Stimulated activated memory B cell treated with anti-CD40 and anti-IgM and Interleukin-4, amounts not matched to agents 10 μg/mL and 1 μg/mL and 100 μg/mL, for 72 hours (primary cell): ENCODE measurements around the gene RTEL1.

Source experiments
- ATAC-seq: fragments of 150-1000 bp; cut with Tn5 transposase; 2 replicates; pipeline ENCODE4 v1.10.0; 2021
- H3K27ac Mint-ChIP-seq: one replicate; pipeline ENCODE4 v1.8.0; 2022; ENCODE audit warnings: mild to moderate bottlenecking, mixed read lengths
- H3K27me3 Mint-ChIP-seq: one replicate; pipeline ENCODE4 v1.8.0; 2022; ENCODE audit warnings: mixed read lengths
- H3K36me3 Mint-ChIP-seq: one replicate; pipeline ENCODE4 v1.8.0; 2022; ENCODE audit warnings: mixed read lengths
- H3K4me1 Mint-ChIP-seq: one replicate; pipeline ENCODE4 v1.8.0; 2022; ENCODE audit warnings: mixed read lengths
- H3K4me3 Mint-ChIP-seq: one replicate; pipeline ENCODE4 v1.8.0; 2022; ENCODE audit warnings: mild to moderate bottlenecking, moderate library complexity, mixed read lengths
- H3K9me3 Mint-ChIP-seq: one replicate; pipeline ENCODE4 v1.8.0; 2022; ENCODE audit warnings: mixed read lengths

RTEL1 gene

GRCh38 chr20:63702036-63702665, 44.0 kb downstream of the RTEL1 start:
- Mint-ChIP-seq H3K4me1 (peaks cover 59% of the 10 kb centered on the region), H3K4me3 (no peak overlapping the region), H3K36me3 (peaks cover 8% of the 10 kb centered on the region), H3K9me3 (no peaks in the 10 kb centered on the region), H3K27me3 (no peaks in the 10 kb centered on the region), H3K27ac (no peak overlapping the region)
- no peak for ATAC-seq

GRCh38 chr20:63702751-63703470, 44.8 kb downstream of the RTEL1 start:
- H3K27ac Mint-ChIP-seq, result no peak overlapping the region
- no peak overlapping the region for H3K4me3 Mint-ChIP-seq
- H3K36me3 Mint-ChIP-seq, result peaks cover 8% of the 10 kb centered on the region
- no peaks in the 10 kb centered on the region for H3K9me3 Mint-ChIP-seq
- H3K27me3 Mint-ChIP-seq, result no peaks in the 10 kb centered on the region
- no peak for ATAC-seq
- peaks cover 51% of the 10 kb centered on the region for H3K4me1 Mint-ChIP-seq

- no peak for ATAC-seq
- peaks cover 51% of the 10 kb centered on the region for H3K4me1 Mint-ChIP-seq
- H3K36me3 Mint-ChIP-seq, result peaks cover 9% of the 10 kb centered on the region
- no peaks in the 10 kb centered on the region for H3K27me3 Mint-ChIP-seq
- H3K9me3 Mint-ChIP-seq, result no peaks in the 10 kb centered on the region
- no peak overlapping the region for H3K27ac Mint-ChIP-seq
- H3K4me3 Mint-ChIP-seq, result no peak overlapping the region
These were observed 45.4 kb downstream of the RTEL1 start for GRCh38 chr20:63703471-63703975.

- Mint-ChIP-seq H3K27ac (no peak overlapping the region), H3K4me3 (no peak overlapping the region), H3K4me1 (peaks cover 52% of the 10 kb centered on the region), H3K27me3 (no peaks in the 10 kb centered on the region), H3K36me3 (peaks cover 16% of the 10 kb centered on the region), H3K9me3 (no peaks in the 10 kb centered on the region)
- no peak for ATAC-seq
These were observed 46.0 kb downstream of the RTEL1 start for GRCh38 chr20:63703976-63704748.

- H3K27me3 Mint-ChIP-seq, result no peaks in the 10 kb centered on the region
- peaks cover 19% of the 10 kb centered on the region for H3K36me3 Mint-ChIP-seq
- peaks cover 51% of the 10 kb centered on the region for H3K4me1 Mint-ChIP-seq
- no peak overlapping the region for H3K27ac Mint-ChIP-seq
- H3K4me3 Mint-ChIP-seq, result no peak overlapping the region
- no peak for ATAC-seq
- H3K9me3 Mint-ChIP-seq, result no peaks in the 10 kb centered on the region
These were observed 46.6 kb downstream of the RTEL1 start for GRCh38 chr20:63704749-63705117.

GRCh38 chr20:63705232-63706026, 47.3 kb downstream of the RTEL1 start:
- ATAC-seq, result no peak
- peaks cover 48% of the 10 kb centered on the region for H3K4me1 Mint-ChIP-seq
- H3K27ac Mint-ChIP-seq, result peak overlapping the region; percentile 83
- no peak overlapping the region for H3K4me3 Mint-ChIP-seq
- peaks cover 22% of the 10 kb centered on the region for H3K36me3 Mint-ChIP-seq
- no peaks in the 10 kb centered on the region for H3K27me3 Mint-ChIP-seq
- no peaks in the 10 kb centered on the region for H3K9me3 Mint-ChIP-seq

GRCh38 chr20:63706027-63706695, 48.0 kb downstream of the RTEL1 start:
- H3K27me3 Mint-ChIP-seq, result no peaks in the 10 kb centered on the region
- H3K36me3 Mint-ChIP-seq, result peaks cover 29% of the 10 kb centered on the region

GRCh38 chr20:63706852-63707557, 48.9 kb downstream of the RTEL1 start:
- peak; percentile 65 for ATAC-seq
- Mint-ChIP-seq H3K9me3 (no peaks in the 10 kb centered on the region), H3K27me3 (no peaks in the 10 kb centered on the region), H3K36me3 (peaks cover 35% of the 10 kb centered on the region), H3K27ac (peak overlapping the region; percentile 83), H3K4me3 (peak overlapping the region; percentile 88), H3K4me1 (peaks cover 56% of the 10 kb centered on the region)

More at GRCh38 chr20:63706027-63706695, 48.0 kb downstream of the RTEL1 start:
- no peak for ATAC-seq
- Mint-ChIP-seq H3K4me3 (peak overlapping the region; percentile 88), H3K9me3 (no peaks in the 10 kb centered on the region), H3K27ac (peak overlapping the region; percentile 83), H3K4me1 (peaks cover 53% of the 10 kb centered on the region)

- Mint-ChIP-seq H3K4me3 (peak within 1 kb of the TSS; percentile 90), H3K9me3 (no peaks in the 10 kb centered on the region), H3K4me1 (peaks cover 63% of the 10 kb centered on the region), H3K36me3 (peaks cover 42% of the 10 kb centered on the region), H3K27me3 (no peaks in the 10 kb centered on the region), H3K27ac (peak within 1 kb of the TSS; percentile 83)
- peak; percentile 93 for ATAC-seq
These were observed 49.6 kb downstream of the RTEL1 start, which contains the start of the genes ARFRP1 and ZGPAT for GRCh38 chr20:63707558-63708300. Gene ARFRP1, minus strand, starts transcription at chr20:63707976. Its CDS starts 885 bp downstream, at chr20:63707091. Gene ZGPAT, plus strand, starts transcription at chr20:63708039. Its CDS starts 542 bp downstream, at chr20:63708581.

GRCh38 chr20:63708301-63709148, 50.4 kb downstream of the RTEL1 start:
- Mint-ChIP-seq H3K27ac (peak overlapping the region; percentile 83), H3K4me3 (peak overlapping the region; percentile 90), H3K27me3 (no peaks in the 10 kb centered on the region), H3K4me1 (peaks cover 63% of the 10 kb centered on the region), H3K9me3 (no peaks in the 10 kb centered on the region), H3K36me3 (peaks cover 48% of the 10 kb centered on the region)
- ATAC-seq, result peak; percentile 15

- Mint-ChIP-seq H3K27ac (peak overlapping the region; percentile 83), H3K4me3 (peak overlapping the region; percentile 90), H3K27me3 (no peaks in the 10 kb centered on the region), H3K9me3 (no peaks in the 10 kb centered on the region), H3K36me3 (peaks cover 54% of the 10 kb centered on the region), H3K4me1 (peaks cover 58% of the 10 kb centered on the region)
- ATAC-seq, result no peak
These were observed 51.0 kb downstream of the RTEL1 start for GRCh38 chr20:63709149-63709527.

GRCh38 chr20:63711085-63711645, 53.1 kb downstream of the RTEL1 start:
- Mint-ChIP-seq H3K27me3 (no peaks in the 10 kb centered on the region), H3K27ac (no peak overlapping the region), H3K36me3 (peaks cover 67% of the 10 kb centered on the region), H3K9me3 (peaks cover 2% of the 10 kb centered on the region), H3K4me1 (peaks cover 55% of the 10 kb centered on the region), H3K4me3 (peak overlapping the region; percentile 24)
- ATAC-seq, result no peak
